K562 (cell line): ENCODE data around the gene MYL12A. TPM values are rescaled to one million over a fixed set of nuclear protein-coding genes. Genes with fewer than 3 reads are reported as not detected.

Experiments used
- BCOR ChIP-seq: fragments of 450-650 bp; IDR thresholded peaks from 2 replicates; pipeline ENCODE4 v1.6.1; 2016
- CEBPB ChIP-seq: fragments of 450-650 bp; IDR thresholded peaks from 2 replicates; pipeline ENCODE4 v1.6.1; 2016; ENCODE audit warnings: missing genetic modification characterization, missing compliant biosample characterization
- CTCF ChIP-seq, 3 experiments: IDR thresholded peaks in 2 of 3; conservative IDR thresholded peaks in 1 of 3; 2 replicates each; pipeline ENCODE4 v1.5.1; 2011 to 2012; ENCODE audit warnings: low read length in 3 of 3, mild to moderate bottlenecking in 3 of 3, control low read depth in 2 of 3, improper control_type of control experiment in 1 of 3, inconsistent platforms in 1 of 3, low read depth in 1 of 3, mixed read lengths in 1 of 3, moderate library complexity in 1 of 3; ENCODE audit not compliant: insufficient read depth in 2 of 3
- MCM2 ChIP-seq: fragments of 450-650 bp; IDR thresholded peaks from 2 replicates; pipeline ENCODE4 v1.6.1; 2017; ENCODE audit warnings: low read depth, mild to moderate bottlenecking
- RBM22 ChIP-seq: fragments of 200-400 bp; formaldehyde crosslinking; IDR thresholded peaks from 2 replicates; pipeline ENCODE4 v1.6.1; 2018; ENCODE audit warnings: low read length, low read depth; ENCODE audit not compliant: poor library complexity, severe bottlenecking
- RREB1 ChIP-seq: fragments of 250-450 bp; sonication (Bioruptor Pico); IDR thresholded peaks from 2 replicates; pipeline ENCODE4 v1.4.0; 2020
- SREBF2 ChIP-seq: sonication (generic); formaldehyde crosslinking; IDR thresholded peaks from 2 replicates; pipeline ENCODE4 v1.4.0; 2020; ENCODE audit warnings: mild to moderate bottlenecking, missing genetic modification reagents
- ZBTB11 ChIP-seq, 3 experiments: fragments of 200-800 bp in 1 of 3; fragments of 250-450 bp in 1 of 3; fragments of 450-650 bp in 1 of 3; sonication (Bioruptor Pico) in 1 of 3; sonication (Bioruptor generic) in 1 of 3; formaldehyde crosslinking in 1 of 3; IDR thresholded peaks; 2 replicates each; pipeline versions ENCODE4 v1.6.1 to v1.8.0; 2016 to 2022; ENCODE audit warnings: mild to moderate bottlenecking in 2 of 3, missing genetic modification characterization in 2 of 3, missing compliant biosample characterization in 1 of 3, moderate library complexity in 1 of 3
- ZBTB12 ChIP-seq: fragments of 250-450 bp; sonication (Bioruptor Pico); IDR thresholded peaks from 2 replicates; pipeline ENCODE4 v1.4.0; 2020
- ZBTB9 ChIP-seq: fragments of 450-650 bp; formaldehyde crosslinking; IDR thresholded peaks from 2 replicates; pipeline ENCODE4 v1.4.0; 2020; ENCODE audit warnings: mild to moderate bottlenecking, moderate library complexity
- polyA plus RNA-seq, 8 experiments: library from polyadenylated mRNA; depleted of rRNA in 4 of 8; stranded (reverse) in 5 of 8; unstranded in 3 of 8; fragments of >200 nt; fragmentation: Nextera tagmentation in 2 of 8; fragmentation: Illumina TruSeq in 1 of 8; extraction: Ambion mirVana in 2 of 8; extraction: Trizol in 1 of 8; gene quantifications; 2 replicates each; pipeline versions ENCODE4 v1.2.1 to v1.2.3, GENCODE V29; 2011 to 2014; ENCODE audit warnings: inconsistent platforms in 1 of 8, missing spikeins in 1 of 8
- total RNA-seq, 7 experiments: library from RNA; depleted of rRNA in 6 of 7; stranded (reverse); fragments of >200 nt in 6 of 7; fragmentation: Illumina TruSeq in 2 of 7; extraction: Trizol in 2 of 7; gene quantifications; 2 replicates each; pipeline versions ENCODE4 v1.2.1 to v1.2.3, GENCODE V29; 2011 to 2021; ENCODE audit warnings: low replicate concordance in 1 of 7

Gene MYL12A
- total and polyA plus RNA-seq, 9 of the 15 experiments (the other 6 are each of a cell fraction or from before 2014, with no cell fraction given), result 308 to 1,031 (median 559) TPM

- TF ChIP-seq BCOR (0 out of 2 replicates have a peak, but pooled peaks have one; percentile 8), ZBTB11 (CRISPR knock-in tag; IDR thresholded peaks at IDR 0.05) (no peak), RREB1 (0 out of 2 replicates have a peak, but pooled peaks have one; percentile 33), CTCF (IDR thresholded peaks at IDR 0.05 in 2 of 3, conservative IDR thresholded peaks at IDR 0.05 in 1 of 3; ENCODE audit: insufficient read depth in 2 of 3, low read depth in 1 of 3, low read length in 3 of 3) (peak; percentile 96 to 99 (median 99)), SREBF2 (CRISPR knock-in tag) (no peak), RBM22 (peak; percentile 38), ZBTB9 (CRISPR knock-in tag) (0 out of 2 replicates have a peak, but pooled peaks have one; percentile 10), ZBTB12 (CRISPR knock-in tag) (no peak), CEBPB (tag) (peak; percentile 70; the same call in 1 of the 2 replicates), MCM2 (no peak)
Observed at GRCh38 chr18:3245853-3246634, 1.6 kb upstream of the MYL12A start (continued).
